Spleen (tissue), 7 donors: ENCODE results near the gene CLIP2.
"Not testable (repeated sequence)": the region's sequence is repeated elsewhere in the genome, so short reads cannot be mapped to it uniquely, and the experiment has no call there.

ENCODE experiments used
- CTCF ChIP-seq, 11 experiments: fragments of 200-600 bp in 7 of 11; fragments of 450-650 bp in 4 of 11; sonication (generic) in 4 of 11; IDR thresholded peaks in 8 of 11; conservative IDR thresholded peaks in 3 of 11; 1 replicate in 7 of 11; 2 replicates in 4 of 11; pipeline versions ENCODE4 v1.4.0 to v1.8.0; 2016 to 2021; ENCODE audit warnings: antibody characterized with exemption in 11 of 11, inconsistent platforms in 4 of 11, mild to moderate bottlenecking in 1 of 11
- POLR2A ChIP-seq, 3 donors: fragments of 450-650 bp; IDR thresholded peaks; one replicate each; pipeline ENCODE4 v1.5.1; 2017; ENCODE audit warnings: antibody characterized with exemption in 3 of 3, mild to moderate bottlenecking in 1 of 3
- POLR2AphosphoS5 ChIP-seq, 3 donors: sonication (generic); formaldehyde crosslinking; IDR thresholded peaks; one replicate each; pipeline ENCODE4 v1.5.1; 2017; ENCODE audit warnings: antibody characterized with exemption in 3 of 3
- donor health status: DM: no; HTN: no; CAD: no; lungs with moderate emphysema.
- donor health status: DM: no; HTN: no; CAD: no.
- donor health status: DM: no; HTN: no; CAD: no.

- TF ChIP-seq CTCF (IDR thresholded peaks at IDR 0.05 in 8 of 11, conservative IDR thresholded peaks at IDR 0.05 in 3 of 11); POLR2A (IDR thresholded peaks at IDR 0.05); POLR2AphosphoS5 (IDR thresholded peaks at IDR 0.05): not testable (repeated sequence)
These were observed 130.0 kb downstream of the CLIP2 start for GRCh38 chr7:74419232-74419631.
